ENCODE results near the gene NRG2. TPM values are rescaled to one million over a fixed set of nuclear protein-coding genes. Genes with fewer than 3 reads are reported as not detected.

NRG2 gene
- total RNA-seq, 1 experiment from 2014 or later: 0.91 TPM

- no peak for TF ChIP-seq REST (IDR thresholded peaks at IDR 0.05; ENCODE audit: low read depth)
Observed at GRCh38 chr5:139910036-139910435, 133.1 kb downstream of the NRG2 start (continued).

- H2AFZ ChIP-seq (ENCODE audit: low read depth, low read length, poor library complexity, severe bottlenecking): no peak overlapping the region
- H3K27me3 ChIP-seq (ENCODE audit: insufficient read depth, low read length): peaks cover under 1% of the 10 kb centered on the region; the same call in 1 of the 2 replicates
- ATAC-seq: no peak
- POLR2A ChIA-PET: no interaction called here
- no peaks in the 10 kb centered on the region for H3K9me3 ChIP-seq (ENCODE audit: control insufficient read depth in 1 of 2, insufficient read depth in 1 of 2, low read depth in 1 of 2, low read length in 2 of 2)
- no peaks in the 10 kb centered on the region for H3K9me2 ChIP-seq (ENCODE audit: insufficient read depth)
- no peak overlapping the region for H3K9ac ChIP-seq (ENCODE audit: low read length)
- intact Hi-C loops (cut with micrococcal nuclease): no loop called here
- H3K27ac ChIP-seq (ENCODE audit: low read depth, low read length): no peak overlapping the region
- H3K4me3 ChIP-seq (replicated peaks in 1 of 2; ENCODE audit: low read depth in 1 of 2, low read length in 2 of 2): no peak overlapping the region
- no peak overlapping the region for H3K4me2 ChIP-seq (ENCODE audit: low read length)
- TF ChIP-seq CEBPB (IDR thresholded peaks at IDR 0.05; ENCODE audit: low read depth) (peak; percentile 45; the same call in 1 of the 2 replicates), ZNF274 (IDR thresholded peaks at IDR 0.05; ENCODE audit: low read depth, low read length) (no peak)
- RAD21 ChIA-PET (ENCODE audit: low non-redundant PET in 1 of 2, low total read pairs in 2 of 2, uncharacterized antibody in 2 of 2, unreplicated experiment in 2 of 2): no interaction called here
- CTCF ChIA-PET: no interaction called here
- no peaks in the 10 kb centered on the region for H3K79me2 ChIP-seq (ENCODE audit: insufficient read depth, low read length)
- H3K4me1 ChIP-seq (ENCODE audit: control insufficient read depth in 1 of 2, insufficient read depth in 2 of 2, low read length in 2 of 2): peaks cover 0 to 11% of the 10 kb centered on the region in 2 experiments; a peak in 1 of 4 replicates
- no peaks in the 10 kb centered on the region for H4K20me1 ChIP-seq (ENCODE audit: insufficient read depth)
- H3K36me3 ChIP-seq (ENCODE audit: control insufficient read depth in 1 of 2, insufficient read depth in 2 of 2, low read length in 2 of 2): no peaks in the 10 kb centered on the region
- BruUV-seq (replicated peaks): no TSS peak
- DNase-seq (ENCODE audit: low read depth, low spot score): no peak
Observed at GRCh38 chr5:139908749-139909148, 134.3 kb downstream of the NRG2 start.

GRCh38 chr5:139906661-139907060, 136.4 kb downstream of the NRG2 start:
- Histone ChIP-seq H4K20me1 (ENCODE audit: insufficient read depth) (no peaks in the 10 kb centered on the region), H3K36me3 (ENCODE audit: control insufficient read depth in 1 of 2, insufficient read depth in 2 of 2, low read length in 2 of 2) (no peaks in the 10 kb centered on the region), H3K9ac (ENCODE audit: low read length) (no peak overlapping the region), H3K79me2 (ENCODE audit: insufficient read depth, low read length) (no peaks in the 10 kb centered on the region), H2AFZ (ENCODE audit: low read depth, low read length, poor library complexity, severe bottlenecking) (no peak overlapping the region), H3K4me3 (replicated peaks in 1 of 2; ENCODE audit: low read depth in 1 of 2, low read length in 2 of 2) (no peak overlapping the region), H3K4me2 (ENCODE audit: low read length) (no peak overlapping the region), H3K9me3 (ENCODE audit: control insufficient read depth in 1 of 2, insufficient read depth in 1 of 2, low read depth in 1 of 2, low read length in 2 of 2) (no peaks in the 10 kb centered on the region), H3K4me1 (ENCODE audit: control insufficient read depth in 1 of 2, insufficient read depth in 2 of 2, low read length in 2 of 2) (peaks cover 0 to 14% of the 10 kb centered on the region in 2 experiments; a peak in 1 of 4 replicates), H3K27ac (ENCODE audit: low read depth, low read length) (no peak overlapping the region), H3K9me2 (ENCODE audit: insufficient read depth) (no peaks in the 10 kb centered on the region), H3K27me3 (ENCODE audit: insufficient read depth, low read length) (peaks cover 21% of the 10 kb centered on the region)
- intact Hi-C loops (cut with micrococcal nuclease): no loop called here
- ATAC-seq (no peak), DNase-seq (ENCODE audit: low read depth, low spot score) (no peak)
- POLR2A ChIA-PET: no interaction called here
- CTCF ChIA-PET: no interaction called here
- no TSS peak for BruUV-seq (replicated peaks)
- RAD21 ChIA-PET (ENCODE audit: low non-redundant PET in 1 of 2, low total read pairs in 2 of 2, uncharacterized antibody in 2 of 2, unreplicated experiment in 2 of 2): no interaction called here
- no peak for TF ChIP-seq SP1 (IDR thresholded peaks at IDR 0.05; ENCODE audit: low read depth)
- TF ChIP-seq SRF (IDR thresholded peaks at IDR 0.05; ENCODE audit: low read depth): no peak
- no peak for TF ChIP-seq CBX3 (IDR thresholded peaks at IDR 0.05; ENCODE audit: low read depth)
- TF ChIP-seq ZFX (IDR thresholded peaks at IDR 0.05): no peak
- no peak for TF ChIP-seq CTCF (IDR thresholded peaks at IDR 0.05 in 2 of 3, conservative IDR thresholded peaks at IDR 0.05 in 1 of 3; ENCODE audit: borderline replicate concordance in 1 of 3, insufficient read depth in 1 of 3, low read depth in 2 of 3, low read length in 2 of 3)
- TF ChIP-seq EZH2 (IDR thresholded peaks at IDR 0.05): no peak
- no peak for TF ChIP-seq POLR2AphosphoS5 (IDR thresholded peaks at IDR 0.05; ENCODE audit: low read depth, low read length)
- TF ChIP-seq CEBPB (IDR thresholded peaks at IDR 0.05; ENCODE audit: low read depth): no peak
- TF ChIP-seq ATF3 (IDR thresholded peaks at IDR 0.05): no peak
- no peak for TF ChIP-seq FOSL1 (IDR thresholded peaks at IDR 0.05; ENCODE audit: low read depth)
